Inflammatory macrophage (primary cell): Measurements from ENCODE around the gene NBEAL2.

Source experiments
- DNase-seq, 2 donors: peaks; one replicate each; pipeline ENCODE4 v3.0.0-alpha.2; 2020 to 2022

NBEAL2 gene

GRCh38 chr3:47000198-47000815 lies 20.8 kb downstream of the NBEAL2 start:
- DNase-seq = peak in 1 of 2 donors; percentile 9

GRCh38 chr3:47000922-47001730 lies 21.7 kb downstream of the NBEAL2 start:
- DNase-seq = no peak

GRCh38 chr3:47001731-47002170 lies 22.3 kb downstream of the NBEAL2 start:
- DNase-seq = no peak

GRCh38 chr3:47002171-47003055 lies 22.9 kb downstream of the NBEAL2 start:
- no peak for DNase-seq

- no peak for DNase-seq
Observed at GRCh38 chr3:47003056-47003410, 23.6 kb downstream of the NBEAL2 start.

- DNase-seq = no peak
Observed at GRCh38 chr3:47003461-47004368, 24.2 kb downstream of the NBEAL2 start.

GRCh38 chr3:47004369-47005211 lies 25.1 kb downstream of the NBEAL2 start:
- DNase-seq = no peak

GRCh38 chr3:47005212-47006144 lies 26.0 kb downstream of the NBEAL2 start:
- no peak for DNase-seq

- no peak for DNase-seq
Observed at GRCh38 chr3:47006145-47006651, 26.7 kb downstream of the NBEAL2 start.

- no peak for DNase-seq
Observed at GRCh38 chr3:47007001-47007400, 27.5 kb downstream of the NBEAL2 start.

- no peak for DNase-seq
Observed at GRCh38 chr3:47007482-47008233, 28.2 kb downstream of the NBEAL2 start.

GRCh38 chr3:47008234-47008796 lies 28.8 kb downstream of the NBEAL2 start:
- no peak for DNase-seq

GRCh38 chr3:47008851-47009224 lies 29.4 kb downstream of the NBEAL2 start:
- no peak for DNase-seq

- DNase-seq = peak; percentile 73 to 76
Observed at GRCh38 chr3:47009225-47010110, 30.0 kb downstream of the NBEAL2 start.

GRCh38 chr3:47010111-47010712 lies 30.7 kb downstream of the NBEAL2 start:
- DNase-seq = no peak

GRCh38 chr3:47010910-47011309 lies 31.4 kb downstream of the NBEAL2 start:
- no peak for DNase-seq

- no peak for DNase-seq
Observed at GRCh38 chr3:47011371-47011770, 31.9 kb downstream of the NBEAL2 start.
